Adrenal gland (tissue), 12 donors: ENCODE results near the gene SYNPO. TPM values are rescaled to one million over a fixed set of nuclear protein-coding genes. Genes with fewer than 3 reads are reported as not detected.
A peak's percentile ranks its signal among the peaks of the same experiment; 100 is the strongest.

Experiments
- DNase-seq, 7 donors: peaks; one replicate each; pipeline ENCODE4 v3.0.0-alpha.2; 2019 to 2020
- H3K27ac ChIP-seq, 5 donors: fragments of 200-600 bp; sonication (generic) in 4 of 5; 1 replicate in 3 of 5; 2 replicates in 2 of 5; pipeline versions ENCODE4 v1.5.1 to v1.8.0; 2016 to 2020; ENCODE audit warnings: mild to moderate bottlenecking in 1 of 5
- H3K27me3 ChIP-seq: fragments of 200-600 bp; 2 replicates; pipeline ENCODE4 v1.8.0; 2021
- H3K36me3 ChIP-seq, 2 donors: fragments of 200-600 bp; replicated peaks in 1 of 2; 1 replicate in 1 of 2; 2 replicates in 1 of 2; pipeline versions ENCODE4 v1.5.1 to v1.8.0; 2018 to 2022
- H3K4me1 ChIP-seq, 2 donors: fragments of 200-600 bp; replicated peaks in 1 of 2; 1 replicate in 1 of 2; 2 replicates in 1 of 2; pipeline versions ENCODE4 v1.5.1 to v1.8.0; 2018 to 2021
- H3K4me3 ChIP-seq, 4 donors: fragments of 200-600 bp; sonication (generic) in 3 of 4; one replicate each; pipeline ENCODE4 v1.5.1; 2016 to 2018
- H3K9me3 ChIP-seq, 3 donors: fragments of 200-600 bp; sonication (generic) in 1 of 3; replicated peaks in 1 of 3; 1 replicate in 2 of 3; 2 replicates in 1 of 3; pipeline versions ENCODE4 v1.5.1 to v1.8.0; 2016 to 2021
- POLR2A ChIP-seq, 2 donors: fragments of 450-650 bp; IDR thresholded peaks; one replicate each; pipeline ENCODE4 v1.6.1; 2017; ENCODE audit warnings: antibody characterized with exemption in 2 of 2, mild to moderate bottlenecking in 2 of 2, moderate library complexity in 1 of 2
- WGBS, 4 donors: extraction: QIAGEN DNeasy Blood & Tissue Kit in 2 of 4; methylation state at CpG; one replicate each; pipeline versions ENCODE4 v1.1.5 to v1.1.7; 2013 to 2017; 5-methylcytosine and 5-hydroxymethylcytosine counted together
- intact Hi-C, 2 donors: fragments of 100-400 bp; cut with DNase I; formaldehyde crosslinking; loops; one replicate each; pipeline versions ENCODE4 v1.14.1 to v1.15.0; 2022 to 2023
- polyA plus RNA-seq, 3 donors: library from polyadenylated mRNA; stranded (reverse); fragments of 200-250 nt in 2 of 3; fragments of 350-450 nt in 1 of 3; fragmentation: Illumina TruSeq in 1 of 3; extraction: RNeasy Lipid Tissue Mini Kit (QIAGEN cat#74804) in 1 of 3; gene quantifications; one replicate each; pipeline ENCODE4 v1.2.3, GENCODE V29; 2013 to 2014
- total RNA-seq, 9 donors: library from RNA; depleted of rRNA in 4 of 9; stranded (reverse); fragments of >200 nt in 4 of 9; fragments of 120-200 nt in 1 of 9; fragmentation: NEBNext Ultra II Directional in 1 of 9; extraction: Animal tissue kit (Norgen Biotek cat#: 25700) in 1 of 9; gene quantifications; one replicate each; pipeline versions ENCODE4 v1.1.0 to v1.2.4, GENCODE V29; 2013 to 2023
- TF ChIP-seq, protein P1 (sequence below), 6 experiments: fragments of 450-650 bp in 4 of 6; fragments of 200-600 bp in 2 of 6; sonication (generic) in 1 of 6; IDR thresholded peaks; 1 replicate in 5 of 6; 2 replicates in 1 of 6; pipeline versions ENCODE4 v1.5.1 to v1.8.0; 2016 to 2021; ENCODE audit warnings: antibody characterized with exemption in 6 of 6, mild to moderate bottlenecking in 2 of 6, moderate library complexity in 1 of 6
- donor health status: healthy with polysubstance abuse.
- donor health status: Bipolar disorder and iron deficiency.
- donor health status: DM: yes; HTN: yes; CAD: no.
- donor health status: DM: no; HTN: no; CAD: no.
- donor health status: DM: no; HTN: no; CAD: no.
- donor health status: DM: yes; HTN: yes; CAD: no.

SYNPO gene
- total and polyA plus RNA-seq, 12 donors, result 10.0 to 293 (median 104) TPM

DNA sequence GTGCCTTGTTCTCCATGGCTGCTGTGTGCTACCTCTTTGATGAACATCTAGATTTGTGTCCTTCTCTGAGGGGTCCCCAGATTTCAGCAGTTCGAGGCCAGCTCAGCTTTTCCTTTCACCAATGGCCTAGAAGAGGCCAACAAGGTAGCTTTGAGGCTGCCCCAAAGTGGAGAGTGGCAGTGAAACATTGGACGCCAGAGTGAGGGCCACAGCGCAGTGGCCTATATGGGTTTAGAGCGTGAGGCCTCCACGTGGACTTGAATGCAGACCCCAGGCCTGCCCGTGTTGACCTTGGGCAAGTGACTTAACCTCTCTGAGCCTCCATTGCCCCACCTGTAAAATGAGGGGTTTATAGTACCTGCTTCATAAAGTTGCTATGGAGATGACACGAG lies 32.4 kb downstream of the SYNPO start:
- Histone ChIP-seq H3K4me3 (peak overlapping the region in 2 of 4 donors; percentile 35 to 76), H3K27me3 (no peaks in the 10 kb centered on the region), H3K36me3 (no peaks in the 10 kb centered on the region), H3K9me3 (no peaks in the 10 kb centered on the region), H3K27ac (peak overlapping the region in 1 of 5 donors; percentile 35), H3K4me1 (peaks cover 0 to 20% of the 10 kb centered on the region in 2 donors)
- WGBS, 4 donors, result 78 to 85% (median 84%) methylated on average over 7 of the region's 7 CpGs
- peak in 1 of 7 donors; percentile 44 for DNase-seq
- TF ChIP-seq, protein P1, sequence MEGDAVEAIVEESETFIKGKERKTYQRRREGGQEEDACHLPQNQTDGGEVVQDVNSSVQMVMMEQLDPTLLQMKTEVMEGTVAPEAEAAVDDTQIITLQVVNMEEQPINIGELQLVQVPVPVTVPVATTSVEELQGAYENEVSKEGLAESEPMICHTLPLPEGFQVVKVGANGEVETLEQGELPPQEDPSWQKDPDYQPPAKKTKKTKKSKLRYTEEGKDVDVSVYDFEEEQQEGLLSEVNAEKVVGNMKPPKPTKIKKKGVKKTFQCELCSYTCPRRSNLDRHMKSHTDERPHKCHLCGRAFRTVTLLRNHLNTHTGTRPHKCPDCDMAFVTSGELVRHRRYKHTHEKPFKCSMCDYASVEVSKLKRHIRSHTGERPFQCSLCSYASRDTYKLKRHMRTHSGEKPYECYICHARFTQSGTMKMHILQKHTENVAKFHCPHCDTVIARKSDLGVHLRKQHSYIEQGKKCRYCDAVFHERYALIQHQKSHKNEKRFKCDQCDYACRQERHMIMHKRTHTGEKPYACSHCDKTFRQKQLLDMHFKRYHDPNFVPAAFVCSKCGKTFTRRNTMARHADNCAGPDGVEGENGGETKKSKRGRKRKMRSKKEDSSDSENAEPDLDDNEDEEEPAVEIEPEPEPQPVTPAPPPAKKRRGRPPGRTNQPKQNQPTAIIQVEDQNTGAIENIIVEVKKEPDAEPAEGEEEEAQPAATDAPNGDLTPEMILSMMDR (IDR thresholded peaks at IDR 0.05), result no peak
- no peak for TF ChIP-seq POLR2A (IDR thresholded peaks at IDR 0.05)
- intact Hi-C loops, result no loop called here

DNA sequence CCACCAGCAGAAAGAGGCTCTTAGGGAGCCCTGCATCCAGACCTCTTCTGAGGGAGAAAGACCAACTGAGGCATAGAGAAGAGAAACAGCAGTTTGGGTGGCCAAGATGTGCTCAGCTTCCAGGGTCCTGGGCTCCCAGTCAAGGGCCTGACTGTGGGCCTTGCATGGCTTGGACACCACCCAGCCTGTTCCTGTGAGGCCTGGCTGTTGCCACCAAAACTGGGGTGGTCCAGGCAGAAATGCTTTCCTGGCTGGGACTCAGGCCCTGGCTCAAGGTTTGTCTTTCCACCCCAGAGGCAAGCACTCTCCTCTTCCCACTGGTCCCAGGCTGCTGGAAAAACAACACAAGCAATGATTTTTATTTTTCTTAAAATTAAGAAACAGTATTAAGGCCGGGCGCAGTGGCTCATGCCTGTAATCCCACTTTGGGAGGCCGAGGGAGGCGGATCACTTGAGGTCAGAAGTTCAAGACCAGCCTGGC lies 33.9 kb downstream of the SYNPO start:
- TF ChIP-seq POLR2A (IDR thresholded peaks at IDR 0.05), result no peak
- TF ChIP-seq, protein P1 (IDR thresholded peaks at IDR 0.05), result no peak
- Histone ChIP-seq H3K27ac (peak overlapping the region in 1 of 5 donors; percentile 70), H3K4me3 (no peak overlapping the region), H3K9me3 (no peaks in the 10 kb centered on the region), H3K4me1 (peaks cover 0 to 20% of the 10 kb centered on the region in 2 donors), H3K36me3 (no peaks in the 10 kb centered on the region), H3K27me3 (no peaks in the 10 kb centered on the region)
- 82 to 89% (median 86%) methylated on average over 4 of the region's 4 CpGs for WGBS, 4 donors
- peak in 1 of 7 donors; percentile 45 for DNase-seq
- intact Hi-C loops, result no loop called here

DNA sequence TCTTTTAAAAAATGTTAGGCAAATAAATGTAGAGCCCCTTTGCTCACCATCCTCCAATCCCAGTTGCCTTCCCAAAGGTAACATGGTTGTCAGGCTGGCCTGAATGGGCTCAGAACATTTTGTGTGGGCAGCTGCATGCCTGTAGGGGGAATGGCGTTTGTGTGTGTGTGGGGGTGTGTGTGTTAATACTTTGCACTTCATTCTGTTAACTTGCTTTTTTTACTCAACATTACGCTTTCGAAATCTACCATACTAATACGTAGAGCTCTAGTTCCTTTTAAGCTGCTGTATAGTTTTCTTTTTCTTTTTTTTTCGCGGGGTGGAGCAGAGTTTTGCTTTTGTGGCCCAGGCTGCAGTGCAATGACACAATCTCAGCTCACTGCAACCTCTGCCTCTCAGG lies 34.6 kb downstream of the SYNPO start:
- no peak overlapping the region for H3K27ac ChIP-seq
- TF ChIP-seq, protein P1 (IDR thresholded peaks at IDR 0.05), result no peak
- TF ChIP-seq POLR2A (IDR thresholded peaks at IDR 0.05), result no peak
- H3K4me1 ChIP-seq, result peaks cover 0 to 20% of the 10 kb centered on the region in 2 donors
- H3K9me3 ChIP-seq, result no peaks in the 10 kb centered on the region
- no peaks in the 10 kb centered on the region for H3K36me3 ChIP-seq
- DNase-seq, result no peak
- no peak overlapping the region for H3K4me3 ChIP-seq
- WGBS, 4 donors, result 72 to 85% (median 83%) methylated on average over 6 of the region's 6 CpGs
- intact Hi-C loops, result no loop called here
- H3K27me3 ChIP-seq, result no peaks in the 10 kb centered on the region

DNA sequence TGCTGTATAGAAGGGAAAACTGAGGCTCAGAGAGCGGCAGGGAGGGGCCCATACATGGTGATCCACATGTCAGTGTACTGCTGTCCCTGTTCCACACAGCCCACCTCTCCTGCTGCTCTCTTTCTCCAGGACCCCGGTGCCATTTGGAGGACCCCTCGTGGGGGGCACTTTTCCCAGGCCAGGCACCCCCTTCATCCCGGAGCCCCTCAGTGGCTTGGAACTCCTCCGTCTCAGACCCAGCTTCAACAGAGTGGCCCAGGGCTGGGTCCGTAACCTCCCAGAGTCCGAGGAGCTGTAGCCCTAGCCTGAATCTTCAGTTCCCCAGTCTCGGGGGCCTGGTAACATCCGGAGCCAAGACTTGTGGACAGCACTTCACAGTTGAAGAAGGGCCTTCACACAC lies 36.1 kb downstream of the SYNPO start:
- H3K36me3 ChIP-seq, result no peaks in the 10 kb centered on the region
- no peaks in the 10 kb centered on the region for H3K9me3 ChIP-seq
- no peak overlapping the region for H3K4me3 ChIP-seq
- 78 to 89% (median 84%) methylated on average over 9 of the region's 9 CpGs for WGBS, 4 donors
- intact Hi-C loops, result no loop called here
- no peaks in the 10 kb centered on the region for H3K27me3 ChIP-seq
- peaks cover 0 to 15% of the 10 kb centered on the region in 2 donors for H3K4me1 ChIP-seq
- H3K27ac ChIP-seq, result no peak overlapping the region
- TF ChIP-seq, protein P1 (IDR thresholded peaks at IDR 0.05), result no peak
- TF ChIP-seq POLR2A (IDR thresholded peaks at IDR 0.05), result no peak
- no peak for DNase-seq
